ENCODE measurements around the gene PDE6D. TPM values are rescaled to one million over a fixed set of nuclear protein-coding genes. Genes with fewer than 3 reads are reported as not detected.

Gene PDE6D
- total and polyA plus RNA-seq, 2 of the 13 experiments (the other 11 are each of a cell fraction or from before 2014, with no cell fraction given) = 14.1 to 23.2 TPM

DNA sequence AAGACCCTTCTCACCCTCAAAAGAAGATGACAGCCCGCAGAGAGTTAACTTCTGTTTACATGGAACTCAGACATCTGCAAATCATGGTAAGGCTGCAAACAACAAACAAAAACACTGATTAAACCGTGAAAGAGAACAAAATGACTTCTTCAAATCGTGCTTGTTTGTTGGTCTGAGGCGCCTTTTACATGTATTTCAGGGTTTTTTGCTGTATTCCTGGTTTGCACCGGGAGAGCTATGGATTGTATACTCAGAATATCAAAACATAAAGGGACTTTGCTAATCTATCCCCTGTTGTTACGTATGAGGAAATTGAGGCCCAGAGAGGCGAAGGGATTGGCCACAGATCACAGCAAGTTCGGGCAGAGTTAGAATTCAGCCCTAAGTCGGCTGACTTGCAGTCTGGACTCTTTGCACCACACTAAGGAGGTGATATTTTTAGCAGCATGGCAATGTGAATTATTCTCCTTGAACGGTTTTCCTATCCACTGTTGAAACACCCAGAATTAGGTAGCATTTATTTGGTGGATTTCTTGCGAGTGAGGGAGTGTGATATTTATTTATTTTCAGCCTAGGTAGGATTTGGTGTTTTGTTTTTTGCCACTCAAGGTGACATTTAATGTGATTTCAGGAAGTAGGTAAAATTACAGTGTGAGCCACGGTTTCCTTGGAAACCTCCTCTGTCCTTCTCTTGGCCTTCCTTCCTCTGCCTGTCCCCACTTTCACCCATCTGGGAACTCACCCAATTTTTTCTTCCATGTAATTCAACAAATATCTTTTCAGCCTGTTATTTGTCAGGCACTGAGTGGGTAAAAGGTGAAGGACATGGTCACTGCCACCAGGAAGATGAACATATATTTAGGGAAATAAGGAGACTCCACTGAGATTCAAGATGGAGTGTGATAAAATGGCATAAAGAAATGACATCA lies 980 bp upstream of the PDE6D start (continued):
- TF ChIP-seq ZNF709 (CRISPR knock-in tag; IDR thresholded peaks at IDR 0.05) (no peak), ZNF335 (CRISPR knock-in tag; IDR thresholded peaks at IDR 0.05) (no peak), KLF12 (CRISPR knock-in tag; IDR thresholded peaks at IDR 0.05; ENCODE audit: borderline replicate concordance) (0 out of 2 replicates have a peak, but pooled peaks have one; percentile 19), TBL1XR1 (IDR thresholded peaks at IDR 0.05; ENCODE audit: borderline replicate concordance, low read length, partially characterized antibody) (no peak), STAT5B (CRISPR knock-in tag; IDR thresholded peaks at IDR 0.05) (no peak), PAWR (CRISPR knock-in tag; IDR thresholded peaks at IDR 0.05; ENCODE audit: borderline replicate concordance) (no peak), GMEB2 (CRISPR knock-in tag; IDR thresholded peaks at IDR 0.05; ENCODE audit: low read depth) (no peak), XBP1 (CRISPR knock-in tag; IDR thresholded peaks at IDR 0.05) (no peak), SOX6 (IDR thresholded peaks at IDR 0.05) (no peak), SOX6 (CRISPR knock-in tag; IDR thresholded peaks at IDR 0.05) (no peak), MAF1 (CRISPR knock-in tag; IDR thresholded peaks at IDR 0.05; ENCODE audit: borderline replicate concordance) (0 out of 2 replicates have a peak, but pooled peaks have one; percentile 16), ZSCAN20 (CRISPR knock-in tag; IDR thresholded peaks at IDR 0.05; ENCODE audit: borderline replicate concordance) (0 out of 2 replicates have a peak, but pooled peaks have one; percentile 4), TIGD3 (CRISPR knock-in tag; IDR thresholded peaks at IDR 0.05; ENCODE audit: borderline replicate concordance) (no peak), NFE2L1 (CRISPR knock-in tag; IDR thresholded peaks at IDR 0.05; ENCODE audit: borderline replicate concordance) (no peak), TCF7 (IDR thresholded peaks at IDR 0.05; ENCODE audit: low read depth) (no peak), SOX13 (IDR thresholded peaks at IDR 0.05) (no peak), SOX13 (CRISPR knock-in tag; conservative IDR thresholded peaks at IDR 0.05 in 1 of 2, IDR thresholded peaks at IDR 0.05 in 1 of 2) (no peak), JUN (CRISPR knock-in tag; IDR thresholded peaks at IDR 0.05) (no peak), REL (CRISPR knock-in tag; conservative IDR thresholded peaks at IDR 0.05) (peak; percentile 32; the same call in 1 of the 2 replicates), ZNF790 (CRISPR knock-in tag; IDR thresholded peaks at IDR 0.05; ENCODE audit: borderline replicate concordance) (no peak), CHD2 (IDR thresholded peaks at IDR 0.05; ENCODE audit: low read depth, low read length) (no peak), ZBTB49 (CRISPR knock-in tag; IDR thresholded peaks at IDR 0.05; ENCODE audit: borderline replicate concordance) (no peak), ZBTB26 (CRISPR knock-in tag; IDR thresholded peaks at IDR 0.05; ENCODE audit: borderline replicate concordance) (no peak), ISX (CRISPR knock-in tag; conservative IDR thresholded peaks at IDR 0.05) (no peak)
